HEK293 (cell line): ENCODE results near the gene ALG12.

Experiments
- CTCF ChIA-PET: fragments of 350-600 bp; formaldehyde crosslinking; extraction: SDS; loops from one replicate; lab custom pipeline; 2021; ENCODE audit warnings: antibody characterized with exemption; lab: Yijun Ruan, JAX
- POLR2A ChIA-PET: fragments of 300-600 bp; formaldehyde crosslinking; extraction: SDS; loops from one replicate; lab custom pipeline; 2020; ENCODE audit warnings: antibody characterized with exemption, inconsistent platforms; lab: Yijun Ruan, JAX
- H3K27ac ChIP-seq: fragments of 200-500 bp; sonication (Bioruptor generic); 2 replicates; pipeline ENCODE4 v1.5.1; 2014; ENCODE audit warnings: low read depth, low read length, control low read depth, inconsistent platforms; ENCODE audit errors: extremely low read depth
- H3K36me3 ChIP-seq, 2 experiments: fragments of 200-500 bp in 1 of 2; sonication (Bioruptor generic) in 1 of 2; 1 replicate in 1 of 2; 2 replicates in 1 of 2; pipeline ENCODE4 v1.5.1; 2014 to 2017; ENCODE audit warnings: inconsistent platforms in 2 of 2, low read length in 2 of 2; ENCODE audit not compliant: control insufficient read depth in 2 of 2, insufficient read depth in 1 of 2
- H3K4me1 ChIP-seq: fragments of 200-500 bp; sonication (Bioruptor generic); 2 replicates; pipeline ENCODE4 v1.5.1; 2014; ENCODE audit warnings: mild to moderate bottlenecking, low read length, inconsistent platforms; ENCODE audit not compliant: control insufficient read depth, insufficient read depth
- H3K4me3 ChIP-seq: 2 replicates; pipeline ENCODE4 v1.5.1; 2011; ENCODE audit warnings: low read depth, mild to moderate bottlenecking, control low read depth, low read length, moderate library complexity
- H3K9me3 ChIP-seq: fragments of 200-500 bp; sonication (Bioruptor generic); 2 replicates; pipeline ENCODE4 v1.5.1; 2014; ENCODE audit warnings: low read depth, low read length, inconsistent platforms; ENCODE audit not compliant: control insufficient read depth, insufficient read depth
- CTCF ChIP-seq: fragments of 450-650 bp; formaldehyde crosslinking; IDR thresholded peaks from 2 replicates; pipeline ENCODE4 v1.5.1; 2016; ENCODE audit warnings: missing biosample characterization, missing genetic modification characterization
- GLI2 ChIP-seq: fragments of 450-650 bp; formaldehyde crosslinking; IDR thresholded peaks from 2 replicates; pipeline ENCODE4; 2017; ENCODE audit warnings: missing biosample characterization, missing genetic modification characterization, low read depth, borderline replicate concordance
- INSM2 ChIP-seq: fragments of 450-650 bp; formaldehyde crosslinking; IDR thresholded peaks from 2 replicates; pipeline ENCODE4 v1.5.1; 2016; ENCODE audit warnings: missing biosample characterization, missing genetic modification characterization
- KLF7 ChIP-seq: fragments of 450-650 bp; formaldehyde crosslinking; IDR thresholded peaks from 2 replicates; pipeline ENCODE4 v1.5.1; 2016; ENCODE audit warnings: missing biosample characterization, missing genetic modification characterization, borderline replicate concordance
- PATZ1 ChIP-seq: fragments of 450-650 bp; formaldehyde crosslinking; IDR thresholded peaks from 2 replicates; pipeline ENCODE4 v1.5.1; 2016; ENCODE audit warnings: missing biosample characterization, missing genetic modification characterization
- PRDM6 ChIP-seq: fragments of 450-650 bp; formaldehyde crosslinking; IDR thresholded peaks from 2 replicates; pipeline ENCODE4 v1.5.1; 2017; ENCODE audit warnings: missing biosample characterization, missing genetic modification characterization
- REST ChIP-seq: fragments of 450-650 bp; formaldehyde crosslinking; IDR thresholded peaks from 2 replicates; pipeline ENCODE4 v1.5.1; 2016; ENCODE audit warnings: missing biosample characterization, missing genetic modification characterization
- SETDB1 ChIP-seq: IDR thresholded peaks from one replicate; pipeline ENCODE4 v1.6.1; 2017; ENCODE audit warnings: mild to moderate bottlenecking, low read length, moderate library complexity, mixed read lengths; ENCODE audit not compliant: insufficient read length
- SP7 ChIP-seq: fragments of 450-650 bp; formaldehyde crosslinking; IDR thresholded peaks from 2 replicates; pipeline ENCODE4 v1.5.1; 2016; ENCODE audit warnings: missing biosample characterization, missing genetic modification characterization
- TCF7L2 ChIP-seq: IDR thresholded peaks from 2 replicates; pipeline ENCODE4 v1.6.1; 2011; ENCODE audit warnings: low read depth, mild to moderate bottlenecking, inconsistent platforms, low read length, moderate library complexity, borderline replicate concordance
- TRIM28 ChIP-seq: IDR thresholded peaks from 2 replicates; pipeline ENCODE4 v1.6.1; 2011; ENCODE audit warnings: low read length, control low read depth, borderline replicate concordance
- ZBTB11 ChIP-seq: fragments of 450-650 bp; formaldehyde crosslinking; conservative IDR thresholded peaks from 2 replicates; pipeline ENCODE4 v1.5.1; 2016; ENCODE audit warnings: low read depth, missing biosample characterization, missing genetic modification characterization
- ZFP3 ChIP-seq: fragments of 450-650 bp; formaldehyde crosslinking; IDR thresholded peaks from 2 replicates; pipeline ENCODE4 v1.5.1; 2016; ENCODE audit warnings: low read depth, missing biosample characterization, missing genetic modification characterization
- ZNF19 ChIP-seq: fragments of 450-650 bp; formaldehyde crosslinking; IDR thresholded peaks from 2 replicates; pipeline ENCODE4; 2016; ENCODE audit warnings: missing biosample characterization, missing genetic modification characterization, low read depth
- ZNF24 ChIP-seq: fragments of 450-650 bp; formaldehyde crosslinking; IDR thresholded peaks from 2 replicates; pipeline ENCODE4 v1.5.1; 2016; ENCODE audit warnings: missing biosample characterization, missing genetic modification characterization
- ZNF311 ChIP-seq: fragments of 450-650 bp; formaldehyde crosslinking; IDR thresholded peaks from 2 replicates; pipeline ENCODE4 v1.5.1; 2017; ENCODE audit warnings: missing biosample characterization, missing genetic modification characterization, borderline replicate concordance
- ZNF324 ChIP-seq: fragments of 450-650 bp; formaldehyde crosslinking; IDR thresholded peaks from 2 replicates; pipeline ENCODE4 v1.5.1; 2016; ENCODE audit warnings: missing biosample characterization, missing genetic modification characterization
- ZNF354C ChIP-seq: fragments of 450-650 bp; formaldehyde crosslinking; IDR thresholded peaks from 2 replicates; pipeline ENCODE4 v1.5.1; 2016; ENCODE audit warnings: missing biosample characterization, missing genetic modification characterization, low read depth, borderline replicate concordance
- ZNF530 ChIP-seq: fragments of 450-650 bp; formaldehyde crosslinking; IDR thresholded peaks from 2 replicates; pipeline ENCODE4 v1.5.1; 2016; ENCODE audit warnings: low read depth, missing biosample characterization, missing genetic modification characterization
- ZNF629 ChIP-seq: fragments of 450-650 bp; formaldehyde crosslinking; IDR thresholded peaks from 2 replicates; pipeline ENCODE4 v1.5.1; 2017; ENCODE audit warnings: missing biosample characterization, missing genetic modification characterization

Gene ALG12

GRCh38 chr22:49916831-49917230, 1.4 kb downstream of the ALG12 start (continued):
- TF ChIP-seq CTCF (tag by site-specific recombination) (no peak), ZNF629 (tag by site-specific recombination) (no peak), ZNF311 (tag by site-specific recombination) (no peak), PRDM6 (tag by site-specific recombination) (no peak), ZNF19 (no peak), TRIM28 (no peak), SP7 (tag by site-specific recombination) (no peak)

- TF ChIP-seq KLF7 (tag by site-specific recombination) (no peak), ZNF354C (no peak), ZFP3 (no peak), REST (tag by site-specific recombination) (peak; percentile 91), ZNF324 (tag by site-specific recombination) (no peak), ZNF530 (tag by site-specific recombination) (no peak), GLI2 (tag by site-specific recombination) (no peak), TCF7L2 (no peak)
- no peaks in the 10 kb centered on the region for H3K9me3 ChIP-seq
- no peaks in the 10 kb centered on the region for H3K4me1 ChIP-seq
- ChIA-PET CTCF (interaction anchor here (1.3 kb wide), 1 partner anchor 115 kb away, joined by 3 read pairs; no protein-coding TSS in a partner anchor), POLR2A (no interaction called here)
- peaks cover 9 to 40% of the 10 kb centered on the region in 2 experiments; a peak in 2 of 3 replicates for H3K36me3 ChIP-seq
- H3K4me3 ChIP-seq, result no peak overlapping the region
- no peak overlapping the region for H3K27ac ChIP-seq
Observed at GRCh38 chr22:49915610-49916009, 2.6 kb downstream of the ALG12 start.

- CTCF ChIA-PET, result interaction anchor here (0.6 to 1.3 kb wide), 2 partner anchors 116 to 367 kb away, joined by 3 read pairs; no protein-coding TSS in a partner anchor
- H3K4me1 ChIP-seq, result no peaks in the 10 kb centered on the region
- no peaks in the 10 kb centered on the region for H3K9me3 ChIP-seq
- POLR2A ChIA-PET, result no interaction called here
- H3K27ac ChIP-seq, result no peak overlapping the region
- peaks cover 9 to 44% of the 10 kb centered on the region in 2 experiments; a peak in 2 of 3 replicates for H3K36me3 ChIP-seq
- H3K4me3 ChIP-seq, result no peak overlapping the region
- no peak for TF ChIP-seq INSM2 (tag by site-specific recombination)
- TF ChIP-seq PATZ1 (tag by site-specific recombination), result no peak
- TF ChIP-seq ZNF24 (tag by site-specific recombination), result no peak
- TF ChIP-seq ZBTB11, result no peak
- no peak for TF ChIP-seq SETDB1
Observed at GRCh38 chr22:49914256-49914655, 4.0 kb downstream of the ALG12 start.
